HepG2 (cell line): ENCODE data around the gene ZDHHC14.

ENCODE experiments used
- CREB1 ChIP-seq, 2 experiments: fragments of 450-650 bp in 1 of 2; IDR thresholded peaks; 2 replicates each; pipeline ENCODE4 v1.6.1; 2016 to 2017; ENCODE audit warnings: control low read depth in 1 of 2, mild to moderate bottlenecking in 1 of 2, missing compliant biosample characterization in 1 of 2, missing genetic modification characterization in 1 of 2
- ESRRA ChIP-seq: sonication (generic); formaldehyde crosslinking; IDR thresholded peaks from 2 replicates; pipeline ENCODE4 v1.5.1; 2020; ENCODE audit warnings: mild to moderate bottlenecking, low read depth, missing genetic modification reagents
- EZH2 ChIP-seq: conservative IDR thresholded peaks from 2 replicates; pipeline ENCODE4 v1.6.1; 2012; ENCODE audit warnings: mild to moderate bottlenecking, low read depth, low read length, moderate library complexity
- GABPA ChIP-seq, 2 experiments: IDR thresholded peaks; 2 replicates each; pipeline ENCODE4 v1.6.1; 2011 to 2016; ENCODE audit warnings: low read depth in 2 of 2, low read length in 1 of 2, missing biosample characterization in 1 of 2, missing genetic modification characterization in 1 of 2
- MAF1 ChIP-seq: sonication (generic); formaldehyde crosslinking; IDR thresholded peaks from 2 replicates; pipeline ENCODE4 v1.5.0; 2020; ENCODE audit warnings: missing genetic modification reagents, borderline replicate concordance
- NFAT5 ChIP-seq: sonication (generic); formaldehyde crosslinking; IDR thresholded peaks from 2 replicates; pipeline ENCODE4 v1.4.0; 2020; ENCODE audit warnings: missing genetic modification reagents
- PHF20 ChIP-seq: sonication (generic); formaldehyde crosslinking; IDR thresholded peaks from 2 replicates; pipeline ENCODE4 v1.5.0; 2020; ENCODE audit warnings: mild to moderate bottlenecking, missing genetic modification reagents
- POLR2AphosphoS2 ChIP-seq: IDR thresholded peaks from 2 replicates; pipeline ENCODE4 v1.6.1; 2011; ENCODE audit warnings: low read depth, low read length, improper control_type of control experiment
- SNRNP70 ChIP-seq: fragments of 200-400 bp; formaldehyde crosslinking; IDR thresholded peaks from 2 replicates; pipeline ENCODE4 v1.6.1; 2017; ENCODE audit warnings: mild to moderate bottlenecking, low read depth, low read length, moderate library complexity
- TF ChIP-seq, protein P1 (sequence below): sonication (generic); formaldehyde crosslinking; IDR thresholded peaks from 2 replicates; pipeline ENCODE4 v1.4.0; 2020; ENCODE audit warnings: mild to moderate bottlenecking, missing genetic modification reagents
- TF ChIP-seq, protein P2 (sequence below): sonication (generic); formaldehyde crosslinking; IDR thresholded peaks from 2 replicates; pipeline ENCODE4 v1.4.0; 2020; ENCODE audit warnings: missing genetic modification reagents, borderline replicate concordance
- TF ChIP-seq, protein P3 (sequence below): sonication (generic); formaldehyde crosslinking; IDR thresholded peaks from 2 replicates; pipeline ENCODE4 v1.4.0; 2020; ENCODE audit warnings: missing genetic modification reagents, borderline replicate concordance
- TF ChIP-seq, protein P4 (sequence below): sonication (generic); formaldehyde crosslinking; IDR thresholded peaks from 2 replicates; pipeline ENCODE4 v1.5.0; 2020; ENCODE audit warnings: mild to moderate bottlenecking, missing genetic modification reagents, moderate library complexity

DNA sequence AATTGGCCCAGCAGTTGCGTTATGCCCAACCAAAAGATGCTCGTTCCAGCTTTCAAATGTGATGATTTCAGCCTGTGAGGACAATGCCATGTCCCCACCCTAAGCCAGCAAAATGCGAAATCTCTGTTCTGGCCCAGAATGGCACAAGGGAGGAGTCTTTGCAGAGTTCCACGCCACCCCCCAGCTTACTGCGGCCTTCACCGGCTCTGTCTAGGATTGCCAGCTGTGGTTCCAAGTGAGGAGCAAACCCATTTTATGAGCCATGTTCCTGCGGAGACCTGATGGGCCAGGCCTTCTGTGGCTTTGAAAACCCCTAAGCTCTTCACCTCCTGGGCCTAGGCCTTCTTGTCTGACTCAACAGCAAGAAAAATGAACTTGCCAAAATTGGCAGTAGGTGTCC is 295.3 kb downstream of the ZDHHC14 start:
- TF ChIP-seq, protein P1, sequence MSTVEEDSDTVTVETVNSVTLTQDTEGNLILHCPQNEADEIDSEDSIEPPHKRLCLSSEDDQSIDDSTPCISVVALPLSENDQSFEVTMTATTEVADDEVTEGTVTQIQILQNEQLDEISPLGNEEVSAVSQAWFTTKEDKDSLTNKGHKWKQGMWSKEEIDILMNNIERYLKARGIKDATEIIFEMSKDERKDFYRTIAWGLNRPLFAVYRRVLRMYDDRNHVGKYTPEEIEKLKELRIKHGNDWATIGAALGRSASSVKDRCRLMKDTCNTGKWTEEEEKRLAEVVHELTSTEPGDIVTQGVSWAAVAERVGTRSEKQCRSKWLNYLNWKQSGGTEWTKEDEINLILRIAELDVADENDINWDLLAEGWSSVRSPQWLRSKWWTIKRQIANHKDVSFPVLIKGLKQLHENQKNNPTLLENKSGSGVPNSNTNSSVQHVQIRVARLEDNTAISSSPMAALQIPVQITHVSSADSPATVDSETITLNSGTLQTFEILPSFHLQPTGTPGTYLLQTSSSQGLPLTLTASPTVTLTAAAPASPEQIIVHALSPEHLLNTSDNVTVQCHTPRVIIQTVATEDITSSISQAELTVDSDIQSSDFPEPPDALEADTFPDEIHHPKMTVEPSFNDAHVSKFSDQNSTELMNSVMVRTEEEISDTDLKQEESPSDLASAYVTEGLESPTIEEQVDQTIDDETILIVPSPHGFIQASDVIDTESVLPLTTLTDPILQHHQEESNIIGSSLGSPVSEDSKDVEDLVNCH (CRISPR knock-in tag), result no peak
- TF ChIP-seq GABPA (IDR thresholded peaks at IDR 0.05; ENCODE audit: low read depth, low read length) (no peak), GABPA (CRISPR knock-in tag; IDR thresholded peaks at IDR 0.05; ENCODE audit: low read depth) (no peak), EZH2 (no peak), POLR2AphosphoS2 (no peak), CREB1 (IDR thresholded peaks at IDR 0.05) (no peak), CREB1 (CRISPR knock-in tag; IDR thresholded peaks at IDR 0.05) (no peak), ESRRA (CRISPR knock-in tag) (no peak), MAF1 (CRISPR knock-in tag) (no peak), PHF20 (CRISPR knock-in tag) (no peak), SNRNP70 (no peak), NFAT5 (CRISPR knock-in tag) (no peak)
- TF ChIP-seq, protein P2, sequence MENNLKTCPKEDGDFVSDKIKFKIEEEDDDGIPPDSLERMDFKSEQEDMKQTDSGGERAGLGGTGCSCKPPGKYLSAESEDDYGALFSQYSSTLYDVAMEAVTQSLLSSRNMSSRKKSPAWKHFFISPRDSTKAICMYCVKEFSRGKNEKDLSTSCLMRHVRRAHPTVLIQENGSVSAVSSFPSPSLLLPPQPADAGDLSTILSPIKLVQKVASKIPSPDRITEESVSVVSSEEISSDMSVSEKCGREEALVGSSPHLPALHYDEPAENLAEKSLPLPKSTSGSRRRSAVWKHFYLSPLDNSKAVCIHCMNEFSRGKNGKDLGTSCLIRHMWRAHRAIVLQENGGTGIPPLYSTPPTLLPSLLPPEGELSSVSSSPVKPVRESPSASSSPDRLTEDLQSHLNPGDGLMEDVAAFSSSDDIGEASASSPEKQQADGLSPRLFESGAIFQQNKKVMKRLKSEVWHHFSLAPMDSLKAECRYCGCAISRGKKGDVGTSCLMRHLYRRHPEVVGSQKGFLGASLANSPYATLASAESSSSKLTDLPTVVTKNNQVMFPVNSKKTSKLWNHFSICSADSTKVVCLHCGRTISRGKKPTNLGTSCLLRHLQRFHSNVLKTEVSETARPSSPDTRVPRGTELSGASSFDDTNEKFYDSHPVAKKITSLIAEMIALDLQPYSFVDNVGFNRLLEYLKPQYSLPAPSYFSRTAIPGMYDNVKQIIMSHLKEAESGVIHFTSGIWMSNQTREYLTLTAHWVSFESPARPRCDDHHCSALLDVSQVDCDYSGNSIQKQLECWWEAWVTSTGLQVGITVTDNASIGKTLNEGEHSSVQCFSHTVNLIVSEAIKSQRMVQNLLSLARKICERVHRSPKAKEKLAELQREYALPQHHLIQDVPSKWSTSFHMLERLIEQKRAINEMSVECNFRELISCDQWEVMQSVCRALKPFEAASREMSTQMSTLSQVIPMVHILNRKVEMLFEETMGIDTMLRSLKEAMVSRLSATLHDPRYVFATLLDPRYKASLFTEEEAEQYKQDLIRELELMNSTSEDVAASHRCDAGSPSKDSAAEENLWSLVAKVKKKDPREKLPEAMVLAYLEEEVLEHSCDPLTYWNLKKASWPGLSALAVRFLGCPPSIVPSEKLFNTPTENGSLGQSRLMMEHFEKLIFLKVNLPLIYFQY (CRISPR knock-in tag), result no peak
- TF ChIP-seq, protein P3, sequence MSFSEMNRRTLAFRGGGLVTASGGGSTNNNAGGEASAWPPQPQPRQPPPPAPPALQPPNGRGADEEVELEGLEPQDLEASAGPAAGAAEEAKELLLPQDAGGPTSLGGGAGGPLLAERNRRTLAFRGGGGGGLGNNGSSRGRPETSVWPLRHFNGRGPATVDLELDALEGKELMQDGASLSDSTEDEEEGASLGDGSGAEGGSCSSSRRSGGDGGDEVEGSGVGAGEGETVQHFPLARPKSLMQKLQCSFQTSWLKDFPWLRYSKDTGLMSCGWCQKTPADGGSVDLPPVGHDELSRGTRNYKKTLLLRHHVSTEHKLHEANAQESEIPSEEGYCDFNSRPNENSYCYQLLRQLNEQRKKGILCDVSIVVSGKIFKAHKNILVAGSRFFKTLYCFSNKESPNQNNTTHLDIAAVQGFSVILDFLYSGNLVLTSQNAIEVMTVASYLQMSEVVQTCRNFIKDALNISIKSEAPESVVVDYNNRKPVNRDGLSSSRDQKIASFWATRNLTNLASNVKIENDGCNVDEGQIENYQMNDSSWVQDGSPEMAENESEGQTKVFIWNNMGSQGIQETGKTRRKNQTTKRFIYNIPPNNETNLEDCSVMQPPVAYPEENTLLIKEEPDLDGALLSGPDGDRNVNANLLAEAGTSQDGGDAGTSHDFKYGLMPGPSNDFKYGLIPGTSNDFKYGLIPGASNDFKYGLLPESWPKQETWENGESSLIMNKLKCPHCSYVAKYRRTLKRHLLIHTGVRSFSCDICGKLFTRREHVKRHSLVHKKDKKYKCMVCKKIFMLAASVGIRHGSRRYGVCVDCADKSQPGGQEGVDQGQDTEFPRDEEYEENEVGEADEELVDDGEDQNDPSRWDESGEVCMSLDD (CRISPR knock-in tag), result no peak
- TF ChIP-seq, protein P4, sequence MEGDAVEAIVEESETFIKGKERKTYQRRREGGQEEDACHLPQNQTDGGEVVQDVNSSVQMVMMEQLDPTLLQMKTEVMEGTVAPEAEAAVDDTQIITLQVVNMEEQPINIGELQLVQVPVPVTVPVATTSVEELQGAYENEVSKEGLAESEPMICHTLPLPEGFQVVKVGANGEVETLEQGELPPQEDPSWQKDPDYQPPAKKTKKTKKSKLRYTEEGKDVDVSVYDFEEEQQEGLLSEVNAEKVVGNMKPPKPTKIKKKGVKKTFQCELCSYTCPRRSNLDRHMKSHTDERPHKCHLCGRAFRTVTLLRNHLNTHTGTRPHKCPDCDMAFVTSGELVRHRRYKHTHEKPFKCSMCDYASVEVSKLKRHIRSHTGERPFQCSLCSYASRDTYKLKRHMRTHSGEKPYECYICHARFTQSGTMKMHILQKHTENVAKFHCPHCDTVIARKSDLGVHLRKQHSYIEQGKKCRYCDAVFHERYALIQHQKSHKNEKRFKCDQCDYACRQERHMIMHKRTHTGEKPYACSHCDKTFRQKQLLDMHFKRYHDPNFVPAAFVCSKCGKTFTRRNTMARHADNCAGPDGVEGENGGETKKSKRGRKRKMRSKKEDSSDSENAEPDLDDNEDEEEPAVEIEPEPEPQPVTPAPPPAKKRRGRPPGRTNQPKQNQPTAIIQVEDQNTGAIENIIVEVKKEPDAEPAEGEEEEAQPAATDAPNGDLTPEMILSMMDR (CRISPR knock-in tag), result no peak
